IMR-90 (cell line): ENCODE results near the gene FSD1. TPM values are rescaled to one million over a fixed set of nuclear protein-coding genes. Genes with fewer than 3 reads are reported as not detected.

Experiments used
- ATAC-seq: fragments of 200-7000 bp; cut with Tn5 transposase; 2 replicates; pipeline ENCODE4 v1.9.1; 2020; ENCODE audit warnings: low read depth, mild to moderate bottlenecking, moderate library complexity
- BruUV-seq: library from RNA; stranded (reverse); fragments of 400-500 nt; replicated peaks from 2 replicates; lab custom pipeline; 2021; lab: Mats Ljungman, UMichigan
- CTCF ChIA-PET: fragments of 300-600 bp; formaldehyde crosslinking; extraction: SDS; loops from one replicate; lab custom pipeline; 2021; ENCODE audit warnings: antibody characterized with exemption; lab: Yijun Ruan, JAX
- POLR2A ChIA-PET: fragments of 300-600 bp; sonication (Branson Sonifier 250); formaldehyde crosslinking; loops from one replicate; lab custom pipeline; 2022; ENCODE audit warnings: antibody characterized with exemption; ENCODE audit not compliant: unreplicated experiment; lab: Charles Lee
- DNase-seq: peaks from one replicate; pipeline ENCODE4 v3.0.0; 2013
- H2AFZ ChIP-seq: replicated peaks from 2 replicates; pipeline ENCODE3; 2013; ENCODE audit warnings: low read length, mild to moderate bottlenecking; ENCODE audit not compliant: poor library complexity
- H2AK5ac ChIP-seq: 2 replicates; pipeline ENCODE4 v1.6.1; 2013; ENCODE audit warnings: low read depth, low read length, inconsistent platforms
- H2AK9ac ChIP-seq: replicated peaks from 2 replicates; pipeline ENCODE3; 2013; ENCODE audit warnings: mild to moderate bottlenecking, low read depth, low read length, moderate library complexity; ENCODE audit not compliant: poor library complexity
- H2BK120ac ChIP-seq: 2 replicates; pipeline ENCODE4 v1.6.1; 2013; ENCODE audit warnings: low read depth, low read length, inconsistent platforms
- H2BK15ac ChIP-seq: 3 replicates; pipeline ENCODE4 v1.6.1; 2013; ENCODE audit warnings: low read depth, low read length, inconsistent platforms
- H2BK20ac ChIP-seq: 2 replicates; pipeline ENCODE4 v1.6.1; 2013; ENCODE audit warnings: low read depth, mild to moderate bottlenecking, inconsistent platforms, low read length, moderate library complexity
- H2BK5ac ChIP-seq: 2 replicates; pipeline ENCODE4 v1.6.1; 2013; ENCODE audit warnings: mild to moderate bottlenecking, low read depth, low read length, inconsistent platforms; ENCODE audit not compliant: poor library complexity, severe bottlenecking
- H3K14ac ChIP-seq: replicated peaks from 2 replicates; pipeline ENCODE4 v1.6.1; 2013; ENCODE audit warnings: low read depth, low read length, inconsistent platforms
- H3K18ac ChIP-seq: 2 replicates; pipeline ENCODE4 v1.6.1; 2013; ENCODE audit warnings: low read depth, low read length, control low read depth
- H3K23ac ChIP-seq: 2 replicates; pipeline ENCODE4 v1.6.1; 2013; ENCODE audit warnings: low read depth, low read length, inconsistent platforms
- H3K27ac ChIP-seq: 2 replicates; pipeline ENCODE4 v1.5.1; 2013; ENCODE audit warnings: mild to moderate bottlenecking, control low read depth, low read length; ENCODE audit not compliant: insufficient read depth
- H3K27me3 ChIP-seq: 2 replicates; pipeline ENCODE4 v1.6.1; 2013; ENCODE audit warnings: low read length; ENCODE audit not compliant: control insufficient read depth, insufficient read depth
- H3K36me3 ChIP-seq: 2 replicates; pipeline ENCODE4 v1.6.1; 2013; ENCODE audit warnings: low read length, mixed read lengths; ENCODE audit not compliant: control insufficient read depth, insufficient read depth
- H3K4ac ChIP-seq: 2 replicates; pipeline ENCODE4 v1.6.1; 2013; ENCODE audit warnings: low read depth, low read length, inconsistent platforms
- H3K4me1 ChIP-seq: 2 replicates; pipeline ENCODE4 v1.6.1; 2013; ENCODE audit warnings: low read length, mixed read lengths; ENCODE audit not compliant: control insufficient read depth, insufficient read depth
- H3K4me2 ChIP-seq: 2 replicates; pipeline ENCODE4 v1.6.1; 2013; ENCODE audit warnings: low read depth, mild to moderate bottlenecking, control low read depth, low read length, moderate library complexity
- H3K4me3 ChIP-seq: 2 replicates; pipeline ENCODE4 v1.5.1; 2013; ENCODE audit warnings: low read depth, mild to moderate bottlenecking, control low read depth, low read length, moderate library complexity; ENCODE audit not compliant: insufficient read depth
- H3K56ac ChIP-seq: 2 replicates; pipeline ENCODE4 v1.6.1; 2013; ENCODE audit warnings: low read length, inconsistent platforms; ENCODE audit not compliant: insufficient read depth; ENCODE audit errors: extremely low read depth
- H3K79me1 ChIP-seq, 2 experiments: 2 replicates each; pipeline ENCODE4 v1.6.1; 2013; ENCODE audit warnings: low read length in 2 of 2, inconsistent platforms in 1 of 2, low read depth in 1 of 2
- H3K9ac ChIP-seq: 2 replicates; pipeline ENCODE4 v1.6.1; 2013; ENCODE audit warnings: low read depth, low read length, control low read depth
- H3K9me1 ChIP-seq: 2 replicates; pipeline ENCODE4 v1.6.1; 2013; ENCODE audit warnings: low read length, inconsistent platforms; ENCODE audit not compliant: insufficient read depth
- H3K9me3 ChIP-seq: 2 replicates; pipeline ENCODE4 v1.6.1; 2013; ENCODE audit warnings: low read length; ENCODE audit not compliant: control insufficient read depth, insufficient read depth
- H4K20me1 ChIP-seq: 2 replicates; pipeline ENCODE4 v1.6.1; 2013; ENCODE audit warnings: low read length, inconsistent platforms; ENCODE audit not compliant: insufficient read depth
- H4K5ac ChIP-seq: 2 replicates; pipeline ENCODE4 v1.6.1; 2013; ENCODE audit warnings: mild to moderate bottlenecking, low read depth, low read length, control low read depth
- H4K8ac ChIP-seq, 2 experiments: 2 replicates each; pipeline ENCODE4 v1.6.1; 2013; ENCODE audit warnings: low read depth in 2 of 2, low read length in 2 of 2, control low read depth in 1 of 2, inconsistent platforms in 1 of 2
- H4K91ac ChIP-seq: 2 replicates; pipeline ENCODE4 v1.6.1; 2013; ENCODE audit warnings: low read depth, low read length, inconsistent platforms; ENCODE audit not compliant: insufficient read depth
- ELK1 ChIP-seq: fragments of 150-350 bp; IDR thresholded peaks from 2 replicates; pipeline ENCODE4 v1.6.1; 2016; ENCODE audit warnings: low read depth, mild to moderate bottlenecking, low read length, moderate library complexity, borderline replicate concordance
- FOS ChIP-seq: fragments of 150-350 bp; IDR thresholded peaks from 2 replicates; pipeline ENCODE4 v1.6.1; 2016; ENCODE audit warnings: low read depth, low read length
- USF2 ChIP-seq: fragments of 150-350 bp; IDR thresholded peaks from 2 replicates; pipeline ENCODE4 v1.6.1; 2017; ENCODE audit warnings: mild to moderate bottlenecking, antibody characterized with exemption, low read length, low read depth
- WGBS, 2 experiments: methylation state at CpG; one replicate each; pipeline versions ENCODE4 v1.1.5 to v1.1.7; 2013; ENCODE audit warnings: missing lambda C conversion rate in 2 of 2; ENCODE audit not compliant: insufficient read length in 1 of 2; ENCODE audit errors: extremely low coverage in 2 of 2; 5-methylcytosine and 5-hydroxymethylcytosine counted together
- dilution Hi-C: fragments of 300-500 bp; cut with HindIII; formaldehyde crosslinking; loops from one replicate; pipeline ENCODE4 v1.14.3; 2018; ENCODE audit warnings: low sequenced_read_pairs; ENCODE audit not compliant: unreplicated experiment
- in situ Hi-C: fragments of 300-500 bp; cut with MboI; formaldehyde crosslinking; loops from 3 replicates; pipeline ENCODE4 v1.14.3; 2019; ENCODE audit warnings: low sequenced_read_pairs, inconsistent platforms, mixed read lengths
- intact Hi-C: fragments of 100-400 bp; cut with micrococcal nuclease; formaldehyde crosslinking; loops from 2 replicates; pipeline ENCODE4 v1.10.0; 2022
- polyA plus RNA-seq, 3 experiments: library from polyadenylated mRNA; depleted of rRNA; stranded (reverse); fragments of >200 nt; gene quantifications; 2 replicates each; pipeline ENCODE4 v1.2.3, GENCODE V29; 2012; ENCODE audit warnings: low replicate concordance in 1 of 3
- total RNA-seq: library from RNA; depleted of rRNA; stranded (reverse); fragments of >200 nt; gene quantifications from 2 replicates; pipeline ENCODE4 v1.2.3, GENCODE V29; 2012

The FSD1 gene
- total and polyA plus RNA-seq, 2 of the 4 experiments (the other 2 are of a cell fraction) = 17.4 to 24.4 TPM

DNA sequence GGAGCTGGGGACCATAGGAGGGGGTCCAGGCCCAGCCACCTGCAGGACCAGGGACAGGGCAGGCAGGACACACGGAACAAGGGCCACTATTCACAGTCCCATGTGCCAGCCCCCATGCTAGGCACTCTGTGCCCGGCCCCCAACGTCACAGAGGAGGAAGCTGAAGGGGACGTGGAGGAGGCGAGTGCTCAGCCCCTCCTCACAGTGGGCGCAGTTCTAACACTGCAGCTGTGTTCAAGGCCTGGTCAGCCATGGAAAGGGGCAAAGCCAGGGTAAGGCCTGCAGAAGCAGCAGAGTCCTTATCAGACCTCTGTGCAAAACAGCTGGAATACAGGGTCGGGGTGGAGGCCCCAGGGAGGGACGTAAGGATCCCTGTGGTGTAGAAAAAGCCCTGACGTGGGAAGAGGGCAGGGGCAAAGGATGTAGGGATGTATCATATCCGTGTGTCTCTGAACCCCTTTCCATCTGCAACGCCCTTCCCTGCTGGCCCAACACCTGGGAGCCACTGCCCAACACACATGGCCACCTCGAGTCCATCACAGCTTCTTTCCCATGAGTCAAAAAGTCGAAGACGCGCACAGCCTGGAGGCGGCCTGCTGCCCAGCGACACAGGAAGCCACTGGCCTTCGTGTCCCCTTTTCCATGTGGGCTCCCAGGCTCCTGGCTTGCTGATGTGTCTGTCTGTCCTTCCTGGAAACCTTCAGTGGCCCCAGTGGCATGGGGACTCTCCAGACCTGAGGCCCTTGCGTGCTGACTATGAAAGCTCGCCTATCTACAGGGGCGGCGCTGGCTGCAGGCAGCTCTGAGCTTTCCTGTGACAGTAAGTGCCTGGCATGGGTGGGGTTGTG, 68.0 kb downstream of the FSD1 start:
- no peak overlapping the region; the same call in 1 of the 2 replicates for H2BK120ac ChIP-seq
- peaks cover 10% of the 10 kb centered on the region for H3K36me3 ChIP-seq
- peak overlapping the region; percentile 15; the same call in 1 of the 2 replicates for H3K27ac ChIP-seq
- peak overlapping the region; percentile 94 for H2BK5ac ChIP-seq
- H3K9me1 ChIP-seq = peaks cover 42% of the 10 kb centered on the region
- H4K20me1 ChIP-seq = peaks cover 64% of the 10 kb centered on the region
- ChIA-PET POLR2A (no interaction called here), CTCF (no interaction called here)
- no peak for DNase-seq
- no peak overlapping the region for H2AFZ ChIP-seq
- H3K4me3 ChIP-seq = no peak overlapping the region
- 94% methylated on average over 7 of the region's 22 CpGs; no CpG with 5 or more reads in 1 of the 2 experiments for WGBS, 2 experiments
- peak overlapping the region; percentile 20; the same call in 1 of the 2 replicates for H4K91ac ChIP-seq
- peak overlapping the region; percentile 33 for H2AK9ac ChIP-seq
- peaks cover 62% of the 10 kb centered on the region for H3K4me1 ChIP-seq
- H2AK5ac ChIP-seq = peak overlapping the region; percentile 73
- no peak overlapping the region for H3K9ac ChIP-seq
- no peak overlapping the region for H3K4me2 ChIP-seq
- H3K27me3 ChIP-seq = no peaks in the 10 kb centered on the region
- peak overlapping the region; percentile 63 for H3K23ac ChIP-seq
- TF ChIP-seq FOS = no peak
- TF ChIP-seq ELK1 = no peak
- TF ChIP-seq USF2 = no peak
- H3K79me1 ChIP-seq = peaks cover 13 to 98% of the 10 kb centered on the region in 2 experiments; a peak in 3 of 4 replicates
- H2BK20ac ChIP-seq = no peak overlapping the region
- H3K18ac ChIP-seq = no peak overlapping the region
- intact Hi-C loops (no loop called here), in situ Hi-C loops (no loop called here), dilution Hi-C loops (no loop called here)
- H4K8ac ChIP-seq = peak overlapping the region in 1 of 2 experiments; percentile 25; a peak in 1 of 4 replicates
- ATAC-seq = no peak
- BruUV-seq = no TSS peak
- H3K9me3 ChIP-seq = no peaks in the 10 kb centered on the region
- H3K14ac ChIP-seq = no peak overlapping the region; the same call in 1 of the 2 replicates
- no peak overlapping the region for H4K5ac ChIP-seq
- H3K56ac ChIP-seq = no peak overlapping the region
- no peak overlapping the region for H2BK15ac ChIP-seq
- peak overlapping the region; percentile 43 for H3K4ac ChIP-seq
